GM19328 (cell line): ENCODE data around the gene ZNF865.

Experiments used
- ATAC-seq: cut with Tn5 transposase; IDR thresholded peaks from one replicate; pipeline ENCODE4 v1.9.1; 2021; ENCODE audit warnings: mild to moderate bottlenecking, moderate library complexity; ENCODE audit not compliant: unreplicated experiment

The ZNF865 gene

GRCh38 chr19:55586976-55587668, 18.3 kb upstream of the ZNF865 start:
- no peak for ATAC-seq

- no peak for ATAC-seq
Observed at GRCh38 chr19:55588738-55589137, 16.7 kb upstream of the ZNF865 start.

GRCh38 chr19:55590109-55590508, 15.3 kb upstream of the ZNF865 start:
- ATAC-seq = no peak

GRCh38 chr19:55590617-55591016, 14.8 kb upstream of the ZNF865 start:
- ATAC-seq = no peak

GRCh38 chr19:55591555-55591954, 13.9 kb upstream of the ZNF865 start:
- ATAC-seq = no peak

- ATAC-seq = no peak
Observed at GRCh38 chr19:55592391-55593090, 12.9 kb upstream of the ZNF865 start.

- no peak for ATAC-seq
Observed at GRCh38 chr19:55593096-55593772, 12.2 kb upstream of the ZNF865 start.

- no peak for ATAC-seq
Observed at GRCh38 chr19:55594996-55595545, 10.4 kb upstream of the ZNF865 start.

- ATAC-seq = no peak
Observed at GRCh38 chr19:55596304-55596703, 9.1 kb upstream of the ZNF865 start.

GRCh38 chr19:55597501-55597921, 7.9 kb upstream of the ZNF865 start:
- no peak for ATAC-seq

GRCh38 chr19:55598034-55598433, 7.4 kb upstream of the ZNF865 start:
- ATAC-seq = no peak

GRCh38 chr19:55598719-55599467, 6.6 kb upstream of the ZNF865 start:
- peak; percentile 51 for ATAC-seq

GRCh38 chr19:55599468-55599841, 6.0 kb upstream of the ZNF865 start, which contains the start of gene FIZ1:
FIZ1 (minus strand) TSS chr19:55599517; CDS start chr19:55597865, 1,652 bp downstream.
- peak; percentile 52 for ATAC-seq

- ATAC-seq = peak; percentile 37
Observed at GRCh38 chr19:55599842-55600661, 5.4 kb upstream of the ZNF865 start, which contains the start of gene ZNF524. ZNF524 (plus strand) TSS chr19:55600288; CDS start chr19:55602113, 1,825 bp downstream.

GRCh38 chr19:55600662-55601028, 4.8 kb upstream of the ZNF865 start:
- no peak for ATAC-seq

- ATAC-seq = no peak
Observed at GRCh38 chr19:55601084-55601483, 4.4 kb upstream of the ZNF865 start.

- ATAC-seq = no peak
Observed at GRCh38 chr19:55602104-55603001, 3.1 kb upstream of the ZNF865 start.

- ATAC-seq = no peak
Observed at GRCh38 chr19:55603115-55603514, 2.3 kb upstream of the ZNF865 start.
